Measurements from ENCODE around the gene BMP8B.

The BMP8B gene

GRCh38 chr1:39760074-39761008 lies 28.3 kb downstream of the BMP8B start:
- no peak for DNase-seq (ENCODE audit: low read depth in 2 of 3, low spot score in 1 of 3)

GRCh38 chr1:39759436-39759726 lies 29.3 kb downstream of the BMP8B start:
- DNase-seq (ENCODE audit: low read depth in 2 of 3, low spot score in 1 of 3) = no peak

DNA sequence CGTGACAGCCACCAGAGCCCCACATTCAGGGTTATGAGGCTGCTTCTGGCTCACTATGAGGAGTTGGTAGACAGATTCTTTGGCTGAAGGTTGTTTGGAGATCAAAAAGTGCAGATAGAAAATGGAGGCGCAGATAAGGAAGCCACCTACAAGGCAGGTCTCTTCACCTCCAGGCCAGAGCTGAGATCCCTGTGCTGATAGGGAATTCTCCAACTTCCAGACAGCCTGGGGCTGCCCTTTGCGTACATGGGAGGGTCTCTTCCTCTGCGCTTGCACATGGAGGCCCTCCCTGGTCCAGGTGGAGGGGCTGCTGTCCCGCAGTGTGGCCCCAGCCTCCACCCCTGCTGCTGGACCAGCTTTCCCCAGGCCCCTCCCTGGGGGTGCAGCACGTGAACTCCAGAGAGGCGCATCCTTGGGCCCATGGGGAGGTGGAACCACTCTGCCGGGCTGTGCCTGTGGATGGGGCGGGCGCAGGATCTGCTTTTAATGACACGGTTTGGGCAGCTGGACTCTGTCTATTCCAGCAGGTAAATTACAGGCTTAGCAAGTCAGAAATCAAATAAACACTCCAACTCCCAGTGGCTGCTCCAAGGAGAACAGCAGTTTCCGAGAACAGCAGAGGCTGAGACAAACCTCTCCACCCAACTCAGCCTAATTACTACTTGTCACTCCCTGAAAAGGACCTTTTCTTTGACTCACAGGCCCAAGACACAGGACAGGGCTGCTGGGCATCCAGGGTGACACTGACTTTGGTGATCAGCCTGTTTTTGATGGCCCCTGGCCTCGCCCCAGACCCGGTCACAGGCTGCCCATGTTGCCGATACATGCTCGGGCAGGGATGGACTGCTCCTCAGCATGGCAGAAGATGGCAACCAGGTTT lies 29.9 kb downstream of the BMP8B start:
- no peak for DNase-seq (ENCODE audit: low read depth in 2 of 3, low spot score in 1 of 3)

DNA sequence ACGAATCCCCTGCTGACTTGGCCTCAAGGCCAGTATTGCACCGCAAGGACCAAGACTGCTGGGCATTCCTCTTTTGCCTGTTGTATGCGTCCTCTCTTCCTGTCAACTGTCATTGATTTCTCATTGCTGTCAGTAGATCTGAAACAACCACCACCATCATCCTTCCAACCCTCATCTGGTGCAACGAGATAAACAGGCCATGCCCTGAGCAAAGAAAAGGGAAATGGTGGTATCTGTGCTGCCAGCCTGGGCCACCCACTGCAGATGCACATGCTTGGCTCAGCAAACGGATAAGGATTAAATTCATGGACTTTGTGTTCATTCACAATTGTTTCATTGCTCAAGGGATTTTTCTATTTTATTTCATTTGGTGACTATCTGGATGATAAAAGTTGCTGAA lies 31.2 kb downstream of the BMP8B start:
- DNase-seq (ENCODE audit: low read depth in 2 of 3, low spot score in 1 of 3) = no peak

- no peak for DNase-seq (ENCODE audit: low read depth in 2 of 3, low spot score in 1 of 3)
These were observed 32.6 kb downstream of the BMP8B start for GRCh38 chr1:39755965-39756659.

GRCh38 chr1:39754906-39755504 lies 33.7 kb downstream of the BMP8B start:
- no peak for DNase-seq (ENCODE audit: low read depth in 2 of 3, low spot score in 1 of 3)

DNA sequence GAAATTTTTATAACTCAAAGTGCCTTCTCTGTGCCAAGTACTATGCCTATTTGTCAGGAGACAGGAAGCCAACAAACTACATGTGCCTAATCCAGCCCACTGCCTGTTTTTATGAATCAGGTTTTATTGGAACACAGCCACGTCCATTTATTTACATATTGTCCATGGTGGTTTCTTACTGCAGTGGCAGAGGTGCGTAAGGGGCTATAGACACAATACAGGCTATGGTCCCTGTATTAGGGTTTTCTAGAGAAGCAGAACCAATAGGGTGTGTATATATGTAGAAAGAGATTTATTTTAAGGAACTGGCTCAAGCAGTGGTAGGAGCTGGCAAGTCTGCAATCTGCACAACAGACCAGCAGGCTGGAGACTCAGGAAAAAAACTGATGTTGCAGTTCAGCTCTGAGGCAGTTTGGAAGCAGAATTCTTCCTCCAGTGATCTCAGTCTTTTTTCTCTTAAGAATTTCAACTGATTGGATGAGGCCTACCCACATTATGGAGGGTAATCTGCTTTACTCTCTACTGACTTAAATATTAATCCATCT lies 34.6 kb downstream of the BMP8B start:
- DNase-seq (ENCODE audit: low read depth in 2 of 3, low spot score in 1 of 3) = no peak

DNA sequence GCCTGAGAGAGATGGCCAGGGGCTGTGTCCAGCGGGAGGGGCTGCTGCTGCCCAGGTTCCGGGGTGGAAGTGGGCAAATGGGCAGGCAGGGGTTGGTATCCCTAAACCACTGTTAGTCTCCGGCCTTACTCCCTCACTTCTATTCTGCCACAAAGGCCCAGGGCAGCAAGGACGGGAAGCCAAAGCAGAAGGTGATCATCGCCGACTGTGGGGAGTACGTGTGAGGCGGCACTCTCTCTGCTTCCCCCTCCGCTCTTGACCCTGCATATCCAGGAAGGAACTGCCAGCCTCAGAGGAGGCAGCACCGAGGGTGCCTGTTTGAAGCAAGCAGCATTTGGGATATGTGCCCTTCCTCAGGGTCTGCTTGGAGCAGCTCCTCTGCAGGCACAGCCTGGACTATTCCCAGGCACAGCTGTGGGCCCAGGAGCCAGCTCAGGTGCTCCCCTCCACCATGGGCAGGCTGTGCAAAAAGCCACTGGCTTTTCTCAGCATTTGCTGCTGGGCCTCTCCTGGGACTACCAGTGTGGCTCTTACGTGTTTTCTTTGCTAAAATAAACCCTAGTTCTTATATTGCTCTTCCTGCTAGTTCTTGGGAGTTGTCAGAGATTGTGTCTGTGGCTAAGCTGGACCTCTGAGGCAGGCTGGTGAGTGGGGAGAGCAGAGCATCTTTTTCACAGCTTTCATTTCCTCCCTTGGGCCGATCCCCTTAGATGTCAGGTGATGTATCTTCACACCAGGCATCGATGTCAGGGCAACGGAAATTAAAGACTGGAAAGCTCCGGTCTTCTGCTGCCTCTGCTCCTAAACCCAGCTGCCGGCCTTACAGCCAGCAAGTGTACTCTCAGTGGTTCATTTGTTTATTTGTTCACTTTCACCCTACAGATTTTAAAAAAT lies 35.3 kb downstream of the BMP8B start:
- no peak for DNase-seq (ENCODE audit: low read depth in 2 of 3, low spot score in 1 of 3)

DNA sequence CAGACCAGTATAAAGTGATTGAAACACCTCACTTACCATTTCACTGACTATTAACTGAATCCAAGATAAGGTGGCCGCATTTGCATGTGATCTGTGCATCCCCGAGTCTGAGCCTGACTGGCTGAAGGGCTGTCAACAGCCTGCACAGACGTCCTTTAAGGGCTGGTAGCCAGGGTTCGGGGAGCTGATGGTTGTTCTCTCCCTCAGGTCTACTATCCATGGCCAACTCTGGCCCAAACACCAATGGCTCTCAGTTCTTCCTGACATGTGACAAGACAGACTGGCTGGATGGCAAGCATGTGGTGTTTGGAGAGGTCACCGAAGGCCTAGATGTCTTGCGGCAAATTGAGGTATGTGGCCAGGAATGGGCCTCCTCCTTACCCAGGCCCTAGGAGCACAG lies 36.0 kb downstream of the BMP8B start:
- DNase-seq (ENCODE audit: low read depth in 2 of 3, low spot score in 1 of 3) = no peak

GRCh38 chr1:39751595-39751994 lies 37.1 kb downstream of the BMP8B start:
- no peak for DNase-seq (ENCODE audit: low read depth in 2 of 3, low spot score in 1 of 3)

DNA sequence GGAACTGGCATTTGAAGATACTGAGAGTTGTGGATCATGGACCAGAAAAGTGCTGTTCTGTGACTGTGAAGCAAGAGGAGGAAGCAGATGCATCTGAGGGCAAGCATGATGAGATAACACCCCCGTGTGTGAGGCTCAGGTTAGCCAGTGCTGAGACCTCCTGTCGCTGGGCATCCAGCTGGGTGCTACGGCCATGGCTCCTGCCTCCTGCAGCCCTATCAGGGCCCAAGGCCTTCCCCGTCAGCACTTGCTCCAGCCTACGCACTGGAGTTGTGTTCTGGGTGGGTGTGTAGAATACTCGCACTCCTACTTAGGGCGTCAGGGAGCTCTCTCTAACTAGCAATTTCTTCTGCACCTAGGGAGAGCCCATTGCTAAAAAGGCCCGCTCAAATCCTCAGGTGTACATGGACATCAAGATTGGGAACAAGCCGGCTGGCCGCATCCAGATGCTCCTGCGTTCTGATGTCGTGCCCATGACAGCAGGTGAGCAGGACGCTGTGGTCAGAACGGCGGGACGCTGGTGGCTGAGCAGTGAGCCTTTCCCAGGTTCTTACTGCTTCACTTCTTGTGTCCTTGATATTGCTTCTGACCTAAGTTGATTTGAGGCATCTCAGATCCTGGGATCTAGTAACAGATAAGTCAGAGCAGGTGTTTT lies 43.5 kb downstream of the BMP8B start:
- DNase-seq (ENCODE audit: low read depth in 2 of 3, low spot score in 1 of 3) = no peak

DNA sequence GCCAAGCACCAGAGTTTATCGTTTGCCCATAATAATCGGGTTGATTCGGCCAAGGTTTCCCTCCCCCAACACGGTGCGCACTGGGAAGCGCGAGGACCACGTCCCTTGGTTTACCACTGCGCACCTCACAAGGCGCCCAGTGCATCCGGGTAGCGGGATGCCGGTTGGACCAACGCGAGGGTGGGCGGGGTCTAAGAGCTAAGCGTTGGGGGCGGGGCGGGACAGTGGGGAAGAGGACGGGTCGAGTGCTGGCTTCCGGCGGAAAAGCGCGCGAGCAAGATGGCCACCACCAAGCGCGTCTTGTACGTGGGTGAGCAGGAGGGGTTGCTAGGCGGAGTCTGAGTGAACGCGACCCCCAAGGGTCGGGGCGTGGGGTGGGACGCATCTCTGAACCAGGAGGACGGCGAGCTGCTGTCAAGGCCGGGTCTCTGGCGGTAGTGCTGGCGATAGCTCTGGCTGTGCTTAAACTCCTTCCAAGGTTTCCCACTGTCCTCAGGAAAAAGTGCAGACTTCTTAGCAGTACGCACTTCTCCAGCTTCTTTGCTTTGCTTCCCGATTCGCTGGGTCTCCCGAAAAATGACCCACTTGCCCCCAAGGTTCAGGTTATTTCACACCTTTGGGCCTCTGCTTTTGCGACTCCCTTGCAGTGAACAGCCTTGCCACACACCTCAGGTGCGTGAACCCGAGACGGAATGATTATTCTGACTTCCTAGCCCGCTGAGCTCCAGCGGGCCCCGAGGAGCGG lies 49.9 kb downstream of the BMP8B start, which contains the start of gene PPIE:
PPIE (plus strand) TSS at position 261 of the 745 bp plus-strand sequence; CDS start at position 280, 19 bp downstream.
- DNase-seq (ENCODE audit: low read depth in 2 of 3, low spot score in 1 of 3) = peak; percentile 95 to 98 (median 96)

DNA sequence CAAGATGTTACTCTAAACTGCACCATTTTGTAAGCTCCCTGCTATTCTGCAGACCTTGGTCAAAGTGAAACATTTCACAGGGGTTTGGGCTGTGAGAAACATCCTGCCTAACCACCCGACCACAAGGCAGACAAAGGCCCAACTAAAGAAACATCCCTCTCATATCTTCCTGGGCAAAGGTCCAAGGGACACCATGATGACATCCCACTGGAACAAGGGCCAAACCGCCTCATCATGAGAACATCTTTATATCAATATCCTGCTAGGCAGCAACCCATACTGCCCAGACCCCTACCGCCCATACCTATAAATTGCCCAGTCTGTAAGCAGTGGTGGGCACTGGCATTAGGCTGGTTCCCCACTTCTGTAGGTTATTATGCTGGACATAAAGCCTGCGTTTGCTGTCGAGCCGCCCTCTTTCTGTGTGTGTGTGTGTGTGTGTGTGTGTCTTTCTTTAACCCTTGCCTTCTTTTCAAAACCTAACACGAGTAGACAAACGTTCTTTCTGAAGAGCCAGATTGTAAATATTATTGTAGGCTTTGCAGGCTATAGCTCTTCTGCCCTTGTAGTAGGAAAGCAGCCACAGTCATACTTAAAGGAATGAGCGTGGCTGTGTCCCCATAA lies 51.0 kb downstream of the BMP8B start:
- DNase-seq (ENCODE audit: low read depth in 2 of 3, low spot score in 1 of 3) = no peak

DNA sequence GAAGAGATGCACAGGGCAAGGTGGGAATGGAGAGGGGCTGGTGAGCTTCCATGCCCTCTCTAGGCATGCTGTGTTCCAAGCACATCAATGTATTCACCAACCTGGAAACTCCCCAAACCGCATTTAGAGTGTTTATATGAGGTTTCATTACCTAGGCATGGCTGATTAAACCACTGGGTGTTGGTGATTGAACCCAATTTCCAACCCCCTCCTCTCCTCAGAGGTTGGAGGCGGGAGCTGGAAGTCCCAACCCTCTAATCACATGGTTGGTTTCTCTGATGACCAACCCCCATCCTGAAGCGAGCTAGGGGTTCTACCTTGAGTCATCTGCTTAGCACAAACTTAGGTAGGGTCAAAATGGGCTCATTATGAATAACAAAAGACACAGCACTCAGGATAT lies 52.9 kb downstream of the BMP8B start:
- DNase-seq (ENCODE audit: low read depth in 2 of 3, low spot score in 1 of 3) = no peak

- DNase-seq (ENCODE audit: low read depth in 2 of 3, low spot score in 1 of 3) = no peak
These were observed 55.5 kb downstream of the BMP8B start for GRCh38 chr1:39733161-39733560.

- DNase-seq (ENCODE audit: low read depth in 2 of 3, low spot score in 1 of 3) = no peak
These were observed 55.9 kb downstream of the BMP8B start for GRCh38 chr1:39732730-39733129.

GRCh38 chr1:39729842-39730241 lies 58.8 kb downstream of the BMP8B start:
- DNase-seq (ENCODE audit: low read depth in 2 of 3, low spot score in 1 of 3) = no peak

DNA sequence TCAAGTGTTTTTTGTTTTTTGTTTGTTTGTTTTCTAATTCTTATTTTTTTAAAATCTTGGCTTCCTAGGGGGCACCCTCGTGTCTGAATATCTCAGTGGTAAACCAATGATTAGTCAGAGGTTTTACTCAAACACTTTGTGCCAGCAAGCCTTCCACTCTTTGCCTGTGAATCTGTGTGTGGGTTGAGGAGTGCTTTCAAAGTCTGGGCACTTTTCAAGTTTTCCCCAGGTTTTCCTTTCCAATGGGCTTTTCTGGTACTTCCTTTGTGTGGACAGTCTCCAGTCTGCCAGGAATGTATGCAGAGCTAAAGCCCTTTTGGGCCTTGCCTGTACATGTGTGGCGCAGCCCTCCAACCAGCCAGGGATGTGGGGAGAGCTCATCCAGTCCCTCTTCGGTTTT lies 59.6 kb downstream of the BMP8B start:
- no peak for DNase-seq (ENCODE audit: low read depth in 2 of 3, low spot score in 1 of 3)
